Skeletal muscle cell (primary cell): Measurements from ENCODE around the gene ADCY2.
A peak's percentile ranks its signal among the peaks of the same experiment; 100 is the strongest.

Experiments
- DNase-seq: peaks from one replicate; pipeline ENCODE4 v3.0.0-alpha.2; 2010; ENCODE audit warnings: low read depth
- H3K4me3 ChIP-seq: 2 replicates; pipeline ENCODE4 v1.5.1; 2011; ENCODE audit warnings: low read depth, mild to moderate bottlenecking, control low read depth, low read length, moderate library complexity

Gene ADCY2

GRCh38 chr5:7869474-7870136, 473.7 kb downstream of the ADCY2 start:
- H3K4me3 ChIP-seq, result peak overlapping the region; percentile 94
- no peak for DNase-seq

GRCh38 chr5:7871653-7872052, 475.7 kb downstream of the ADCY2 start:
- H3K4me3 ChIP-seq, result no peak overlapping the region
- no peak for DNase-seq

DNA sequence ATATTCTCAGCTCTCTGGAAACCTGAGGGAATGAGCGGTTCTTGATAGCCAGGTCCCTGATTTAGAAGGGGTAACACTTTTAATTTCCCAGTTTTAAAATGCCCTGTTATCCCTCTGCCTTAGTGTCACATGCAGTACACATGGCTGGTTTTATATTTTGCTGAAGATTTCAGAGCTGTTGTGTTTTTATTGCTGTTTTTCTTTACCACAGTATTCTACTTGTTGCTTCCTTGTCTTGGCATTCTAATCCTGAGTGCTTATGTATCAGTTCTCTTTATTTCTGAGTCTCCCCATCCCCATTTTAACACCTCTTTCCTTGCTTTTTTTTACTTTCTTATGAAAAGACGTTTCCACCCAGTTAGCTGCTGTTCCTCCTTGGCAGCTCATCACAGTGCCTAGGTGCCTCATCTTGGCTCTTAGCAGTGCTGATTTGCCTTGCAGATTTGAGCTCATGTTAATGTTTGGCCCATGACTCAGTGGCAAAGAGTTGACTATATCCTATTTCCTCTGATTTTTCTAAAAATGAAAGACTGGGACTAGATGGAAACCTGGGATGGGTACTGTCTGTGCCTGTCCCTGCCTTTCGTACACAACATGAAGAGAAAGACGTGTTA, 476.7 kb downstream of the ADCY2 start:
- no peak overlapping the region for H3K4me3 ChIP-seq
- no peak for DNase-seq

GRCh38 chr5:7873216-7873615, 477.3 kb downstream of the ADCY2 start:
- H3K4me3 ChIP-seq, result no peak overlapping the region
- DNase-seq, result no peak

- DNase-seq, result no peak
Observed at GRCh38 chr5:7874639-7875038, 478.7 kb downstream of the ADCY2 start.

GRCh38 chr5:7875151-7875550, 479.2 kb downstream of the ADCY2 start:
- DNase-seq, result no peak
- no peak overlapping the region for H3K4me3 ChIP-seq

More at GRCh38 chr5:7874639-7875038, 478.7 kb downstream of the ADCY2 start:
- H3K4me3 ChIP-seq, result no peak overlapping the region

GRCh38 chr5:7876867-7877266, 480.9 kb downstream of the ADCY2 start:
- DNase-seq, result no peak
- no peak overlapping the region for H3K4me3 ChIP-seq

GRCh38 chr5:7877851-7878250, 481.9 kb downstream of the ADCY2 start:
- no peak for DNase-seq
- H3K4me3 ChIP-seq, result no peak overlapping the region

DNA sequence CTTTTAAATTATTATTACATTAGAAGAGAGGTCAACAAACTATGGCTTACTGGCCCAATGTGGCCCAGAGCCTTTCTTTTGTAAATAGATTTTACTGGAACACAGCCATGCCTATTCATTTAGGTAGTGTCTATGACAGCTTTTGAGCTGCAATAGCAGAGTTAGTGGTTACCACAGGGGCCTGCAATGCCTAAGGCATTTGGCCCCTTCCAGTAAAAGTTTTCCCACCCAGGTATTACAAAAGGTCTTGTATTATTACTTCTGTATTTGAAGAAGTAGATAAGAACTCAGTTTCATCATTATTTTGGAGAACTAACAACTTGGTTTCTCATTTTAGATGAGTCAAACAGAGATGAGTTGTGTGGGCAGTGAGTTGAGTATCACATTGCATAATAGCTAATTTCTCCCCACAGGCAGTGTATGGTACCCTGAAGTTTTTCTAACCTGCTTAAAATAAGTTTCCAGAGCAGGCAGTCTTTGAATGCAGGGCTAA, 482.5 kb downstream of the ADCY2 start:
- DNase-seq, result peak; percentile 42
- no peak overlapping the region for H3K4me3 ChIP-seq
